CD4-positive, alpha-beta T cell treated with Interleukin-6 for 4 hours (primary cell): ENCODE measurements around the gene ARF5.
A peak's percentile ranks its signal among the peaks of the same experiment; 100 is the strongest.
"Not testable (repeated sequence)": the region's sequence is repeated elsewhere in the genome, so short reads cannot be mapped to it uniquely, and the experiment has no call there.

ENCODE experiments used
- DNase-seq: peaks from one replicate; pipeline ENCODE4 v3.0.0-alpha.2; 2020; ENCODE audit warnings: mixed read lengths

Gene ARF5

GRCh38 chr7:127588019-127588696, at the start of gene ARF5:
ARF5 (plus strand) TSS chr7:127588411; CDS start chr7:127588499, 88 bp downstream.
- peak; percentile 89 for DNase-seq

- DNase-seq = no peak
Observed at GRCh38 chr7:127539116-127539515, 49.1 kb upstream of the ARF5 start.

- DNase-seq = not testable (repeated sequence)
Observed at GRCh38 chr7:127540461-127540860, 47.8 kb upstream of the ARF5 start.

- DNase-seq = no peak
Observed at GRCh38 chr7:127541548-127541947, 46.7 kb upstream of the ARF5 start.

- DNase-seq = no peak
Observed at GRCh38 chr7:127546313-127546712, 41.9 kb upstream of the ARF5 start.

GRCh38 chr7:127550247-127550646, 38.0 kb upstream of the ARF5 start:
- DNase-seq = no peak

- DNase-seq = no peak
Observed at GRCh38 chr7:127551941-127552340, 36.3 kb upstream of the ARF5 start.

GRCh38 chr7:127556404-127556803, 31.8 kb upstream of the ARF5 start:
- no peak for DNase-seq

- DNase-seq = no peak
Observed at GRCh38 chr7:127557803-127558202, 30.4 kb upstream of the ARF5 start.

- no peak for DNase-seq
Observed at GRCh38 chr7:127566242-127566641, 22.0 kb upstream of the ARF5 start.

- DNase-seq = not testable (repeated sequence)
Observed at GRCh38 chr7:127568034-127568433, 20.2 kb upstream of the ARF5 start.

GRCh38 chr7:127571741-127572505, 16.3 kb upstream of the ARF5 start:
- DNase-seq = no peak

- DNase-seq = no peak
Observed at GRCh38 chr7:127578036-127578684, 10.1 kb upstream of the ARF5 start.

- DNase-seq = no peak
Observed at GRCh38 chr7:127578711-127579275, 9.4 kb upstream of the ARF5 start.

- no peak for DNase-seq
Observed at GRCh38 chr7:127580612-127581011, 7.6 kb upstream of the ARF5 start.

- no peak for DNase-seq
Observed at GRCh38 chr7:127581716-127582115, 6.5 kb upstream of the ARF5 start.

- DNase-seq = no peak
Observed at GRCh38 chr7:127582361-127582760, 5.8 kb upstream of the ARF5 start.

GRCh38 chr7:127584648-127585043, 3.6 kb upstream of the ARF5 start:
- no peak for DNase-seq

- peak; percentile 94 for DNase-seq
Observed at GRCh38 chr7:127585044-127585953, 2.9 kb upstream of the ARF5 start, which contains the start of gene GCC1. GCC1 (minus strand) TSS chr7:127585596; CDS start chr7:127585182, 414 bp downstream.

GRCh38 chr7:127586346-127586745, 1.9 kb upstream of the ARF5 start:
- DNase-seq = no peak

- DNase-seq = no peak
Observed at GRCh38 chr7:127587663-127588018, 570 bp upstream of the ARF5 start.
